H1 (cell line): ENCODE measurements around the gene ABCC6. TPM values are rescaled to one million over a fixed set of nuclear protein-coding genes. Genes with fewer than 3 reads are reported as not detected.
A peak's percentile ranks its signal among the peaks of the same experiment; 100 is the strongest.

Experiments used
- CTCF ChIA-PET: fragments of 300-600 bp; sonication (Branson Sonifier 250); formaldehyde crosslinking; loops from one replicate; lab custom pipeline; 2021; ENCODE audit not compliant: partially characterized antibody; lab: Charles Lee
- POLR2A ChIA-PET: fragments of 300-600 bp; sonication (Branson Sonifier 250); formaldehyde crosslinking; loops from one replicate; lab custom pipeline; 2021; ENCODE audit warnings: inconsistent platforms; ENCODE audit not compliant: partially characterized antibody; lab: Charles Lee
- DNase-seq, 2 experiments: peaks; one replicate each; pipeline versions ENCODE4 v3.0.0 to v3.0.0-alpha.2; 2010 to 2022; ENCODE audit warnings: low spot score in 2 of 2, low read depth in 1 of 2, mixed read lengths in 1 of 2
- FAIRE-seq: peaks from 2 replicates; lab custom pipeline; 2011; peaks lifted over from hg19 to GRCh38; lab: Jason Lieb, UNC
- H2AFZ ChIP-seq: 2 replicates; pipeline ENCODE4 v1.8.1; 2012; ENCODE audit warnings: low read length, inconsistent platforms
- H2AK5ac ChIP-seq: 2 replicates; pipeline ENCODE4 v1.6.1; 2013; ENCODE audit warnings: low read depth, low read length
- H2BK120ac ChIP-seq: replicated peaks from 2 replicates; pipeline ENCODE3; 2013; ENCODE audit warnings: low read depth, low read length, inconsistent platforms
- H2BK12ac ChIP-seq: 2 replicates; pipeline ENCODE4 v1.6.1; 2013; ENCODE audit warnings: low read depth, low read length
- H2BK15ac ChIP-seq: 2 replicates; pipeline ENCODE4 v1.6.1; 2013; ENCODE audit warnings: low read length
- H2BK20ac ChIP-seq: 2 replicates; pipeline ENCODE4 v1.6.1; 2013; ENCODE audit warnings: low read length
- H2BK5ac ChIP-seq: 2 replicates; pipeline ENCODE4 v1.6.1; 2013; ENCODE audit warnings: low read depth, low read length
- H3K14ac ChIP-seq: 2 replicates; pipeline ENCODE4 v1.6.1; 2013; ENCODE audit warnings: inconsistent platforms; ENCODE audit not compliant: insufficient read length
- H3K18ac ChIP-seq: 2 replicates; pipeline ENCODE4 v1.6.1; 2013; ENCODE audit warnings: low read length; ENCODE audit errors: extremely low read depth
- H3K23ac ChIP-seq: 2 replicates; pipeline ENCODE4 v1.6.1; 2013; ENCODE audit warnings: inconsistent platforms; ENCODE audit not compliant: insufficient read length
- H3K23me2 ChIP-seq: 2 replicates; pipeline ENCODE4 v1.6.1; 2013; ENCODE audit warnings: low read depth, low read length
- H3K27ac ChIP-seq: 2 replicates; pipeline ENCODE4 v1.6.1; 2011; ENCODE audit warnings: low read depth, low read length, inconsistent platforms
- H3K27me3 ChIP-seq, 4 experiments: replicated peaks in 1 of 4; 1 replicate in 1 of 4; 2 replicates in 3 of 4; pipeline versions ENCODE4 v1.6.1 to v1.8.1; 2011 to 2013; ENCODE audit warnings: low read length in 3 of 4, mild to moderate bottlenecking in 3 of 4, inconsistent platforms in 2 of 4, mixed read lengths in 2 of 4, moderate library complexity in 1 of 4; ENCODE audit not compliant: control insufficient read depth in 3 of 4, insufficient read depth in 3 of 4; ENCODE audit errors: extremely low read depth in 1 of 4
- H3K36me3 ChIP-seq, 4 experiments: 2 replicates each; pipeline versions ENCODE4 v1.6.1 to v1.8.1; 2011 to 2013; ENCODE audit warnings: mild to moderate bottlenecking in 4 of 4, low read length in 3 of 4, moderate library complexity in 2 of 4, control low read depth in 1 of 4, inconsistent platforms in 1 of 4; ENCODE audit not compliant: insufficient read depth in 4 of 4, control insufficient read depth in 2 of 4
- H3K4ac ChIP-seq: replicated peaks from 2 replicates; pipeline ENCODE3; 2013; ENCODE audit warnings: low read length, low read depth, mixed read lengths, inconsistent platforms; ENCODE audit not compliant: insufficient read length
- H3K4me1 ChIP-seq, 4 experiments: replicated peaks in 1 of 4; 1 replicate in 1 of 4; 2 replicates in 3 of 4; pipeline versions ENCODE4 v1.6.1 to v1.8.1; 2011 to 2013; ENCODE audit warnings: low read length in 3 of 4, inconsistent platforms in 2 of 4, mixed read lengths in 1 of 4; ENCODE audit not compliant: insufficient read depth in 4 of 4, control insufficient read depth in 3 of 4
- H3K4me2 ChIP-seq, 2 experiments: 2 replicates each; pipeline versions ENCODE4 v1.6.1 to v1.8.1; 2011 to 2013; ENCODE audit warnings: low read depth in 2 of 2, low read length in 2 of 2, control low read depth in 1 of 2, inconsistent platforms in 1 of 2, mild to moderate bottlenecking in 1 of 2; ENCODE audit not compliant: insufficient read depth in 1 of 2
- H3K4me3 ChIP-seq, 4 experiments: fragments of 200-600, 300-600 bp in 1 of 4; sonication (generic), shearing (Covaris generic), sonication (Bioruptor Twin) in 1 of 4; 2 replicates each; pipeline versions ENCODE4 v1.5.1 to v1.8.1; 2011 to 2016; ENCODE audit warnings: low read length in 4 of 4, low read depth in 3 of 4, control low read depth in 2 of 4, inconsistent platforms in 2 of 4, mild to moderate bottlenecking in 2 of 4, mixed read lengths in 1 of 4, moderate library complexity in 1 of 4; ENCODE audit not compliant: insufficient read depth in 2 of 4; ENCODE audit errors: extremely low read depth in 1 of 4
- H3K56ac ChIP-seq: replicated peaks from 2 replicates; pipeline ENCODE3; 2013; ENCODE audit warnings: low read depth, mild to moderate bottlenecking, mixed read lengths, low read length, inconsistent platforms; ENCODE audit not compliant: insufficient read length
- H3K79me1 ChIP-seq: 2 replicates; pipeline ENCODE4 v1.6.1; 2013; ENCODE audit warnings: low read depth, low read length, control low read depth
- H3K79me2 ChIP-seq, 2 experiments: 2 replicates each; pipeline versions ENCODE4 v1.6.1 to v1.8.1; 2012 to 2013; ENCODE audit warnings: low read length in 2 of 2, mild to moderate bottlenecking in 2 of 2, inconsistent platforms in 1 of 2; ENCODE audit not compliant: insufficient read depth in 2 of 2, control insufficient read depth in 1 of 2
- H3K9ac ChIP-seq, 4 experiments: replicated peaks in 1 of 4; 1 replicate in 1 of 4; 2 replicates in 3 of 4; pipeline versions ENCODE4 v1.6.1 to v1.8.1; 2011 to 2013; ENCODE audit warnings: low read depth in 3 of 4, low read length in 3 of 4, control low read depth in 2 of 4, mild to moderate bottlenecking in 2 of 4, moderate library complexity in 2 of 4, inconsistent platforms in 1 of 4; ENCODE audit errors: extremely low read depth in 1 of 4
- H3K9me3 ChIP-seq, 2 experiments: 2 replicates each; pipeline versions ENCODE4 v1.6.1 to v1.8.1; 2012 to 2013; ENCODE audit warnings: mild to moderate bottlenecking in 2 of 2, moderate library complexity in 2 of 2, control low read depth in 1 of 2, inconsistent platforms in 1 of 2, low read depth in 1 of 2, low read length in 1 of 2, mixed read lengths in 1 of 2; ENCODE audit not compliant: insufficient read depth in 2 of 2
- H4K20me1 ChIP-seq, 2 experiments: replicated peaks in 1 of 2; 2 replicates each; pipeline versions ENCODE3 to v1.8.1; 2011 to 2013; ENCODE audit warnings: inconsistent platforms in 2 of 2, low read length in 2 of 2, mild to moderate bottlenecking in 1 of 2; ENCODE audit not compliant: insufficient read depth in 2 of 2, control insufficient read depth in 1 of 2
- H4K5ac ChIP-seq: 2 replicates; pipeline ENCODE4 v1.6.1; 2013; ENCODE audit warnings: low read length, low read depth, mixed read lengths, inconsistent platforms; ENCODE audit not compliant: insufficient read length
- H4K8ac ChIP-seq: 2 replicates; pipeline ENCODE4 v1.8.0; 2013; ENCODE audit warnings: mild to moderate bottlenecking, moderate library complexity, low read length, inconsistent platforms; ENCODE audit not compliant: insufficient read depth; ENCODE audit errors: extremely low read depth
- H4K91ac ChIP-seq: replicated peaks from 2 replicates; pipeline ENCODE3; 2013; ENCODE audit warnings: low read length, mixed read lengths, inconsistent platforms; ENCODE audit not compliant: insufficient read length
- ASH2L ChIP-seq: fragments of 200-600, 300-600 bp; sonication (generic); IDR thresholded peaks from one replicate; pipeline ENCODE4 v1.7.1; 2017; ENCODE audit warnings: low read length
- CBX5 ChIP-seq: fragments of 300-800, 300-1000 bp; sonication (generic); IDR thresholded peaks from 2 replicates; pipeline ENCODE4 v1.7.1; 2016; ENCODE audit warnings: antibody characterized with exemption, low read length, low read depth
- CBX8 ChIP-seq: fragments of 300-800, 300-1000 bp; sonication (generic); IDR thresholded peaks from 2 replicates; pipeline ENCODE4 v1.7.1; 2016; ENCODE audit warnings: low read depth, low read length, borderline replicate concordance
- CHD2 ChIP-seq: IDR thresholded peaks from 2 replicates; pipeline ENCODE4 v1.6.1; 2012; ENCODE audit warnings: low read length, improper control_type of control experiment
- EZH2 ChIP-seq: fragments of 200-600 bp; sonication (generic); IDR thresholded peaks from 2 replicates; pipeline ENCODE4 v1.7.1; 2012; ENCODE audit warnings: low read depth, mild to moderate bottlenecking, moderate library complexity, low read length, inconsistent platforms; ENCODE audit not compliant: severe bottlenecking
- JUN ChIP-seq: IDR thresholded peaks from 2 replicates; pipeline ENCODE4 v1.6.1; 2011; ENCODE audit warnings: low read depth, mild to moderate bottlenecking, improper control_type of control experiment, low read length
- SP4 ChIP-seq: IDR thresholded peaks from 2 replicates; pipeline ENCODE4 v1.6.1; 2012; ENCODE audit warnings: low read length, inconsistent platforms
- TAF7 ChIP-seq: optimal IDR thresholded peaks from 2 replicates; pipeline ENCODE3; 2011; ENCODE audit warnings: low read depth, mild to moderate bottlenecking, inconsistent platforms, low read length, moderate library complexity, borderline replicate concordance
- TBP ChIP-seq: IDR thresholded peaks from 2 replicates; pipeline ENCODE4 v1.6.1; 2011; ENCODE audit warnings: low read depth, low read length, improper control_type of control experiment
- WGBS, 2 experiments: shearing (Covaris generic) in 1 of 2; methylation state at CpG; one replicate each; pipeline versions ENCODE4 v1.1.6 to v1.1.7; 2013 to 2015; ENCODE audit warnings: low lambda C conversion rate in 2 of 2, mixed read lengths in 2 of 2, inconsistent platforms in 1 of 2, low coverage in 1 of 2, missing lambda C conversion rate in 1 of 2; ENCODE audit not compliant: insufficient replicate concordance in 2 of 2, insufficient coverage in 1 of 2, insufficient read length in 1 of 2; ENCODE audit errors: extremely low coverage in 1 of 2, missing lambda C conversion rate in 1 of 2; 5-methylcytosine and 5-hydroxymethylcytosine counted together
- polyA plus RNA-seq, 7 experiments: library from polyadenylated mRNA; depleted of rRNA in 3 of 7; stranded (reverse) in 5 of 7; unstranded in 2 of 7; fragments of >200 nt in 5 of 7; fragments of 200-250 nt in 2 of 7; gene quantifications; 1 replicate in 5 of 7; 2 replicates in 1 of 7; 4 replicates in 1 of 7; pipeline versions ENCODE4 v1.2.1 to v1.2.3, GENCODE V29; 2011 to 2013; ENCODE audit warnings: missing spikeins in 2 of 7, mixed read lengths in 2 of 7
- total RNA-seq: library from RNA; stranded (reverse); fragmentation: NEBNext Ultra II Directional; extraction: Animal tissue kit (Norgen Biotek cat#: 25700); gene quantifications from 2 replicates; pipeline ENCODE4 v1.2.1, GENCODE V29; 2021
- TF ChIP-seq, protein P1 (sequence below): IDR thresholded peaks from 2 replicates; pipeline ENCODE4 v1.6.1; 2012; ENCODE audit warnings: inconsistent platforms
- TF ChIP-seq, protein P2 (sequence below): IDR thresholded peaks from 2 replicates; pipeline ENCODE4 v1.6.1; 2012; ENCODE audit warnings: low read length, inconsistent platforms

ABCC6 gene
- total and polyA plus RNA-seq, 2 of the 8 experiments (the other 6 are each of a cell fraction or from before 2014, with no cell fraction given) = 1.6 to 1.8 TPM

DNA sequence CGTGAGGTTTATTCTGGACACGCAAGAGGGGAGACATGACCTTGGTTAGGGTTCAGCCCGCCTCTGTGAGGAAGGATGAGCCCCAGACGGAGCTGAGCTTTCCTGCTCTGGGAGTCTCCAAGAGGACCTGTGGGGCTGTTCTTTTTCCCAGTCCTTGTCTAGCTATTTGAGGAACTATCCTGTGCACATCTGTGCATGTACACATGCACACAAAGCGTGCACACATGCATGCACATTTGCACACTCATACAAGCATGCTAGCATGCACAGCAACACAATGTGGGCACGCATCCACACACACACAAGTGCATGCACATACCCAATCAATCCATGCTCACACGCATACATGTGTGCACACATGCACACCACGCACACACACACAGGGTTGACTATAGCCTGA lies 40.4 kb downstream of the ABCC6 start:
- H3K79me1 ChIP-seq = no peaks in the 10 kb centered on the region
- H3K23me2 ChIP-seq = peaks cover 4% of the 10 kb centered on the region; the same call in 1 of the 2 replicates
- peak overlapping the region in 1 of 4 experiments; percentile 60; a peak in 1 of 7 replicates for H3K9ac ChIP-seq
- 95% methylated on average over 8 of the region's 8 CpGs; no CpG with 5 or more reads in 1 of the 2 experiments for WGBS, 2 experiments
- H4K91ac ChIP-seq = peak overlapping the region; percentile 93
- no peak overlapping the region for H2BK20ac ChIP-seq
- ChIA-PET POLR2A (interaction anchor here (0.9 to 1.4 kb wide), 3 partner anchors 9 to 19 kb away, joined by 3 to 5 read pairs (median 3); no protein-coding TSS in a partner anchor), CTCF (interaction anchor here (0.9 to 2.9 kb wide), 10 partner anchors 9 to 372 kb away, joined by 3 to 19 read pairs (median 3); no protein-coding TSS in a partner anchor)
- H2BK15ac ChIP-seq = 0 out of 2 replicates have a peak overlapping the region, but pooled peaks have one; percentile 1
- H3K56ac ChIP-seq = no peak overlapping the region
- no peak overlapping the region for H2BK120ac ChIP-seq
- no peak for FAIRE-seq
- H3K27me3 ChIP-seq = no peaks in the 10 kb centered on the region
- no peaks in the 10 kb centered on the region for H3K79me2 ChIP-seq
- H4K20me1 ChIP-seq = peaks cover 0 to 3% of the 10 kb centered on the region in 2 experiments
- no peak overlapping the region for H2AFZ ChIP-seq
- H3K14ac ChIP-seq = no peak overlapping the region
- no peaks in the 10 kb centered on the region for H3K36me3 ChIP-seq
- no peak for DNase-seq
- H3K9me3 ChIP-seq = peaks cover 4% of the 10 kb centered on the region in 2 experiments; a peak in 2 of 4 replicates
- H3K4me3 ChIP-seq = no peak overlapping the region
- H3K23ac ChIP-seq = no peak overlapping the region
- H2AK5ac ChIP-seq = 0 out of 2 replicates have a peak overlapping the region, but pooled peaks have one; percentile 40
- no peak overlapping the region for H3K27ac ChIP-seq
- H4K8ac ChIP-seq = no peak overlapping the region; the same call in 1 of the 2 replicates
- H3K4me2 ChIP-seq = no peak overlapping the region
- H2BK5ac ChIP-seq = peak overlapping the region; percentile 69; the same call in 1 of the 2 replicates
- H3K4ac ChIP-seq = no peak overlapping the region
- H2BK12ac ChIP-seq = peak overlapping the region; percentile 62; the same call in 1 of the 2 replicates
- peak overlapping the region; percentile 10 for H4K5ac ChIP-seq
- H3K18ac ChIP-seq = 0 out of 2 replicates have a peak overlapping the region, but pooled peaks have one; percentile 24
- H3K4me1 ChIP-seq = peaks cover 0 to 5% (median 2%) of the 10 kb centered on the region in 4 experiments; a peak in 2 of 7 replicates
- TF ChIP-seq CHD2 (no peak), SP4 (no peak), TAF7 (no peak), ASH2L (no peak), CBX8 (no peak), EZH2 (no peak), TBP (no peak), JUN (no peak), CBX5 (no peak)
- TF ChIP-seq, protein P1, sequence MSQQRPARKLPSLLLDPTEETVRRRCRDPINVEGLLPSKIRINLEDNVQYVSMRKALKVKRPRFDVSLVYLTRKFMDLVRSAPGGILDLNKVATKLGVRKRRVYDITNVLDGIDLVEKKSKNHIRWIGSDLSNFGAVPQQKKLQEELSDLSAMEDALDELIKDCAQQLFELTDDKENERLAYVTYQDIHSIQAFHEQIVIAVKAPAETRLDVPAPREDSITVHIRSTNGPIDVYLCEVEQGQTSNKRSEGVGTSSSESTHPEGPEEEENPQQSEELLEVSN = no peak
- TF ChIP-seq, protein P2, sequence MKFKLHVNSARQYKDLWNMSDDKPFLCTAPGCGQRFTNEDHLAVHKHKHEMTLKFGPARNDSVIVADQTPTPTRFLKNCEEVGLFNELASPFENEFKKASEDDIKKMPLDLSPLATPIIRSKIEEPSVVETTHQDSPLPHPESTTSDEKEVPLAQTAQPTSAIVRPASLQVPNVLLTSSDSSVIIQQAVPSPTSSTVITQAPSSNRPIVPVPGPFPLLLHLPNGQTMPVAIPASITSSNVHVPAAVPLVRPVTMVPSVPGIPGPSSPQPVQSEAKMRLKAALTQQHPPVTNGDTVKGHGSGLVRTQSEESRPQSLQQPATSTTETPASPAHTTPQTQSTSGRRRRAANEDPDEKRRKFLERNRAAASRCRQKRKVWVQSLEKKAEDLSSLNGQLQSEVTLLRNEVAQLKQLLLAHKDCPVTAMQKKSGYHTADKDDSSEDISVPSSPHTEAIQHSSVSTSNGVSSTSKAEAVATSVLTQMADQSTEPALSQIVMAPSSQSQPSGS = no peak
